ENCODE measurements around the gene TAS2R1.

TAS2R1 gene

DNA sequence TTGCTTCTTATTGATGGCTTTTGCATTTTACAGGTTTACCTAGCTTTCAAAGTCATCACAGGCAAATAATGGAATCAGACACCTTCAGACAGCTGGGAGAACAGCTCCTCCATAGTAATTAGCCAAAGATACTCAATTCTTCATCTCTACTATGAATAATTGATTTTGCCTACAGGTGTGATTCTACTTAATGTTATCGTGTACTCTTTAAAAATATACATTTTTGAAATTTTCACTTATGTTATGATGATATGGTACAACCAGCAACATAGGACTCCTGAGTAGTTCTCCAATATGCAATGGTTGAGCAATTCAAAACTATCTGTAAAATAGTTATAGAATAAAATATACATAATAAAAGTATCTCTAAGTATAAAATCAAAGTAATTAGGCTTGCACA is at the start of gene TAS2R1:
TAS2R1 (minus strand) TSS at position 101 of the 400 bp plus-strand sequence. CDS start 319 bp downstream, outside the sequence.
- no peaks in the 10 kb centered on the region for H3K4me1 ChIP-seq (ENCODE audit: control insufficient read depth, insufficient read depth, low read length)
- H3K4me3 ChIP-seq (ENCODE audit: low read length), result no peak within 1 kb of the TSS
- H3K9ac ChIP-seq (ENCODE audit: low read length), result no peak within 1 kb of the TSS
- H3K27ac ChIP-seq (ENCODE audit: low read depth, low read length), result no peak within 1 kb of the TSS
- H3K27me3 ChIP-seq (ENCODE audit: control insufficient read depth, insufficient read depth, low read length), result no peaks in the 10 kb centered on the region
- H3K36me3 ChIP-seq (ENCODE audit: control insufficient read depth, insufficient read depth, low read length), result no peaks in the 10 kb centered on the region

- H3K4me1 ChIP-seq (ENCODE audit: control insufficient read depth, insufficient read depth, low read length), result no peaks in the 10 kb centered on the region
- no peak overlapping the region for H3K4me3 ChIP-seq (ENCODE audit: low read length)
- no peaks in the 10 kb centered on the region for H3K27me3 ChIP-seq (ENCODE audit: control insufficient read depth, insufficient read depth, low read length)
- no peaks in the 10 kb centered on the region for H3K36me3 ChIP-seq (ENCODE audit: control insufficient read depth, insufficient read depth, low read length)
- H3K9ac ChIP-seq (ENCODE audit: low read length), result no peak overlapping the region
- H3K27ac ChIP-seq (ENCODE audit: low read depth, low read length), result no peak overlapping the region
Measured at GRCh38 chr5:9670371-9670770, 40.2 kb upstream of the TAS2R1 start.

DNA sequence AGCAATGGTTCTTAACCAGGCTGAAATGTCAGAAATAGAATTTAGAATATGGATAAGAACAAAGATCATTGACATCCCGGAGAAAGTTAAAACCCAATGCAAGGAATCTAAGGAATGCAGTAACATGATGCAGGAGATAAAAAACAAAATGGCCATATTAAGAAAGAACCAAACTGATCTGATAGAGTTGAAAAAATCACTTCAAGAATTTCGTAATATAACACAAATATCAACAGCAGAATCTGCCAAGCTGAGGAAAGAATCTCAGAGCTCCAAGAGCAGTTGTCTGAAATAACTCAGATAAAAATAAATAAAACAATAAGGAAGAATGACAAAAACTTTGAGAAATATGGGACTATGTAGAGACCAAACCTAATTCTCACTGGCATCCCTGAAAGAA is 37.8 kb upstream of the TAS2R1 start:
- no peaks in the 10 kb centered on the region for H3K27me3 ChIP-seq (ENCODE audit: control insufficient read depth, insufficient read depth, low read length)
- H3K4me1 ChIP-seq (ENCODE audit: control insufficient read depth, insufficient read depth, low read length), result no peaks in the 10 kb centered on the region
- H3K4me3 ChIP-seq (ENCODE audit: low read length), result no peak overlapping the region
- no peak overlapping the region for H3K9ac ChIP-seq (ENCODE audit: low read length)
- H3K36me3 ChIP-seq (ENCODE audit: control insufficient read depth, insufficient read depth, low read length), result no peaks in the 10 kb centered on the region
- no peak overlapping the region for H3K27ac ChIP-seq (ENCODE audit: low read depth, low read length)

DNA sequence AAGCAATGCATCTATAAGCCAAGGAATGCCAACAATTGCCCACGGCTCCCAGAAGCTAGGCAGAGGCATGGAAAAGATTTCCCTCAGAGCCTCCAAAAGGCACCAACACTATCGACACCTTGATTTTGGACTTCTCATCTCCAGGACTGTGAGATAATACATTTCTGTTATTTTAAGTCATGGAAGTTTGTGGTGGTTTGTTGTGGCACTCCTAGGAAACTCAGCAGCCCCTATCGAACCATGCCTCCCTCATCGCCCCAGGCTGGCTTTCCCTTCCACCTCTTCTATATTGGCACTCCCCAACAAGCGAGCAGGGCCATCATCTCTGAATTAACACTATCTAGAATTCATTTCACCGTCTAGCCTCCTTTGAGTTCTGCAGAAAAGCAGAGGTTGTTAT is 33.7 kb upstream of the TAS2R1 start:
- no peak overlapping the region for H3K4me3 ChIP-seq (ENCODE audit: low read length)
- no peak overlapping the region for H3K27ac ChIP-seq (ENCODE audit: low read depth, low read length)
- H3K4me1 ChIP-seq (ENCODE audit: control insufficient read depth, insufficient read depth, low read length), result no peaks in the 10 kb centered on the region
- H3K9ac ChIP-seq (ENCODE audit: low read length), result no peak overlapping the region
- H3K27me3 ChIP-seq (ENCODE audit: control insufficient read depth, insufficient read depth, low read length), result no peaks in the 10 kb centered on the region
- no peaks in the 10 kb centered on the region for H3K36me3 ChIP-seq (ENCODE audit: control insufficient read depth, insufficient read depth, low read length)

DNA sequence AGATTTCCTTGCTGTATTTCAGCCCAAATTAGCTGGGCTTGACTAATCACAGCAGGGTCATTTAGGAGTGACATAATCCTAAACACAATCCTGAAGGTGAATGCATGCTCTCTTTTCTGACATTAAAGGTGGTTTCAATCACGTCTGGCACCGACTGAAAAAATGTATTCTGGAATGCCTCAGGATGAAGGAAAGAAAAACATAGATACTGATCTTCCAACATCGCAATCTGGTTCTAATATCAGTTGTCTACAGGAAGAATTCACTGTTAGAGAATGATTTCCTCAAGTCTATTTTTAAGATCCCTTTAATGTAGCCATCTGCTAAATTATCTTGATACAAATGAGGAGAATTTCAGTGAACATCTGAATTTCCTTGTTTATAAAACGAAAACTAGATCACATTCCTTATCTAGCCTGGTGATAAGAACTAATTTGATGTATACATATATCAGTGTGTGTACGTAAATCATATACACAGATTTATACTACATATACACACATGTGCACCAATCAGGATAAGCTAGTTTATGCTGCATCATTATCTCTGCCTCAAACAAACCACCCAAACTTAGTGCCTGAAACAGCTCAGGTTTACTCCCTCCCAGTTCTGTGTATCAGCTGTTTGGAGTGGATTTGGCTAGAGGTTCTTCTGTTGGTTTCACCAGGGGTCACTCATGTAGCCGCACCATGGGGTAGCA is 31.3 kb upstream of the TAS2R1 start:
- Histone ChIP-seq H3K27me3 (ENCODE audit: control insufficient read depth, insufficient read depth, low read length) (no peaks in the 10 kb centered on the region), H3K4me3 (ENCODE audit: low read length) (no peak overlapping the region), H3K4me1 (ENCODE audit: control insufficient read depth, insufficient read depth, low read length) (no peaks in the 10 kb centered on the region), H3K27ac (ENCODE audit: low read depth, low read length) (no peak overlapping the region), H3K36me3 (ENCODE audit: control insufficient read depth, insufficient read depth, low read length) (no peaks in the 10 kb centered on the region), H3K9ac (ENCODE audit: low read length) (no peak overlapping the region)

DNA sequence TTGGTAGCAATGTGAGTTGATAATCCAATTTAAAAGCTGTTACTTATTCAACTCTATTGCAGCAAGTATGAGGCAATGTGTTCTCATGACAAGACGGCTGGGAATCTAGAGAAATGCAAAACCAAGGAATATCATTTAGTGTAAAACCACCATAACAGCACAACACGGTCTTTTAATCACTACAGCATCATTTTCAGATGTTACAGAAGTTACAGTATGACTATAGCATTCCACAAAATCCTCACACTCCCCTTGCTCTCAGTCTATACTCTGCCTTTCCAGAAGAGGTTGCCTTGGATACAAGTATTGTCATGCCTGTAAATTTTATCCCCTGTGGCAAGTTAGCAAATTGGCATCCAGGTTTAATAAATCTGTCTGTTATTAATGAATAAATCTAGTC is 28.6 kb upstream of the TAS2R1 start:
- no peak overlapping the region for H3K4me3 ChIP-seq (ENCODE audit: low read length)
- H3K4me1 ChIP-seq (ENCODE audit: control insufficient read depth, insufficient read depth, low read length), result peaks cover 2% of the 10 kb centered on the region
- no peak overlapping the region for H3K27ac ChIP-seq (ENCODE audit: low read depth, low read length)
- H3K9ac ChIP-seq (ENCODE audit: low read length), result no peak overlapping the region
- no peaks in the 10 kb centered on the region for H3K36me3 ChIP-seq (ENCODE audit: control insufficient read depth, insufficient read depth, low read length)
- H3K27me3 ChIP-seq (ENCODE audit: control insufficient read depth, insufficient read depth, low read length), result no peaks in the 10 kb centered on the region

DNA sequence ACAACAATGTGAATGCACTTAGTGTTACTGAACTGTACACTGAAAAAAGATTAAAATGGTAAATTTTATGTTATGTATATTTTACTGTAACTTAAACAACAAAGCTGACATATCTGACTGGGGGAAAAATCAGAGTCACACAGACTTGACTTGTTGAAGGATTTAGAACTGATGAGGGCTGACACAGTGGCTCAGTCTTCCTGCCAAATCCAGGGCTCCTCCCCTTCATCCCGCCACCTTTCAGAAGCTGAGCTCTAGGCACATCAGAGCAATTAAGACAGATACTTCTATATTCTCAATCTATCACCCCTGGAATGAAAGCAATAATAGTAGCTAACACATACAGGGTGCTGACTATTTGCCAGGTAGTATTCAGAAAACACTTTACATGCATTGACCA is 27.7 kb upstream of the TAS2R1 start:
- peaks cover 2% of the 10 kb centered on the region for H3K4me1 ChIP-seq (ENCODE audit: control insufficient read depth, insufficient read depth, low read length)
- H3K27me3 ChIP-seq (ENCODE audit: control insufficient read depth, insufficient read depth, low read length), result no peaks in the 10 kb centered on the region
- H3K36me3 ChIP-seq (ENCODE audit: control insufficient read depth, insufficient read depth, low read length), result no peaks in the 10 kb centered on the region
- H3K27ac ChIP-seq (ENCODE audit: low read depth, low read length), result no peak overlapping the region
- no peak overlapping the region for H3K4me3 ChIP-seq (ENCODE audit: low read length)
- H3K9ac ChIP-seq (ENCODE audit: low read length), result no peak overlapping the region

DNA sequence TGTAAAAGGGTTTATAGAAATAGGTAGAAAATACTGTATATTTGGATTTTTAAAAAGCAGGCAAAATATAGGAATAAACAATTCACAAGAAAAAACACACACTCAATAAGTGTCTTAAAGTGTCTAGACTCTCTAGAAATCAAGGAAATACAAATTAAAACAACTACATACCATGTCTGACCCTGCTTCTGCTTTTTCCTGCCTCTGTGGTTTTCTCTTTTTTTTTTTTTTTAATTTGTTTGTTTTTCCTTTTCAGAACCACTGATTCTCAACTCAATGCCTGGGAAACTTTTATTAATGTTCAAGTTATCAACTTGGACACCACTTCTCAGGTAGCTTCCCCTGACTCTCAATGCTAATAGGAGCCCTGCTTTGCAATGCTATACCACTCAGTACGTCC is 25.5 kb upstream of the TAS2R1 start:
- no peak overlapping the region for H3K4me3 ChIP-seq (ENCODE audit: low read length)
- peaks cover 2% of the 10 kb centered on the region for H3K4me1 ChIP-seq (ENCODE audit: control insufficient read depth, insufficient read depth, low read length)
- H3K27ac ChIP-seq (ENCODE audit: low read depth, low read length), result no peak overlapping the region
- H3K9ac ChIP-seq (ENCODE audit: low read length), result no peak overlapping the region
- H3K27me3 ChIP-seq (ENCODE audit: control insufficient read depth, insufficient read depth, low read length), result no peaks in the 10 kb centered on the region
- no peaks in the 10 kb centered on the region for H3K36me3 ChIP-seq (ENCODE audit: control insufficient read depth, insufficient read depth, low read length)

DNA sequence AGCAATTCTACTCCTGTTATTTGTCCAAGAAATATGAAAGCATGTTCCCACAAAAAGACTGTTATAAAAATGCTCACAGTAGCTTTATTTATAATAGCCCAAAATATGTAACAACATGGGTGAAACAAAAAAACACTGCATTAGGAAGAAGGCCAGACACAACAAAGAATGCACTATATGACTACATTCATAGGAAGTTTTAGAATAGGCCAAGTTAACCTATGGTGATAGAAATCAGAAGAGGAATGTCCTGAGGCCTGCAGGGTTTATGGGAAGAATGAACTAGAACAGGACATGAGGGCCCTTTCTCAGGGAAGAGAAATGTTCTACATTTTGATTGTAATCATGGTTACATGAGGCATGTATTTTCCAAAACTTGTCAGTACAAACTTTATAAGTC is 24.7 kb upstream of the TAS2R1 start:
- Histone ChIP-seq H3K27me3 (ENCODE audit: control insufficient read depth, insufficient read depth, low read length) (no peaks in the 10 kb centered on the region), H3K4me1 (ENCODE audit: control insufficient read depth, insufficient read depth, low read length) (peaks cover 2% of the 10 kb centered on the region), H3K4me3 (ENCODE audit: low read length) (no peak overlapping the region), H3K27ac (ENCODE audit: low read depth, low read length) (no peak overlapping the region), H3K9ac (ENCODE audit: low read length) (no peak overlapping the region), H3K36me3 (ENCODE audit: control insufficient read depth, insufficient read depth, low read length) (no peaks in the 10 kb centered on the region)

- Histone ChIP-seq H3K9ac (ENCODE audit: low read length) (no peak overlapping the region), H3K36me3 (ENCODE audit: control insufficient read depth, insufficient read depth, low read length) (no peaks in the 10 kb centered on the region), H3K27me3 (ENCODE audit: control insufficient read depth, insufficient read depth, low read length) (no peaks in the 10 kb centered on the region), H3K27ac (ENCODE audit: low read depth, low read length) (no peak overlapping the region), H3K4me3 (ENCODE audit: low read length) (no peak overlapping the region), H3K4me1 (ENCODE audit: control insufficient read depth, insufficient read depth, low read length) (peaks cover 2% of the 10 kb centered on the region)
Measured at GRCh38 chr5:9653811-9654210, 23.7 kb upstream of the TAS2R1 start.

DNA sequence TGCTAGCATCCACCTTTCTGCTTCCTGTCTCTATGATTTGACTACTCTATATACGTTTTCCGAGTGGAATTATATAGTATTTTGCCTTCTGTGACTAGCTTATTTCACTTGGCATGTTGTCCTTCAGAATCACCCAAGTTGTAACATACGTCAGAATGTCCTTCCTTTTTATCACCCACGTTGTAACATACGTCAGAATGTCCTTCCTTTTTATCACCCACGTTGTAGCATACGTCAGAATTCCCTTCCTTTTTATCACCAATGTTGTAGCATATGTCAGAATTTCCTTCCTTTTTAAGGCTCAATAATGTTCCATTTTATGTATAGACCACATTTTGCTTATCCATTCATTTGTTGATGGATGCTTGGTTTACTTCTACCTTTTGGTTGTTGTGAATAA is 22.9 kb upstream of the TAS2R1 start:
- Histone ChIP-seq H3K4me3 (ENCODE audit: low read length) (no peak overlapping the region), H3K27me3 (ENCODE audit: control insufficient read depth, insufficient read depth, low read length) (no peaks in the 10 kb centered on the region), H3K9ac (ENCODE audit: low read length) (no peak overlapping the region), H3K27ac (ENCODE audit: low read depth, low read length) (no peak overlapping the region), H3K4me1 (ENCODE audit: control insufficient read depth, insufficient read depth, low read length) (peaks cover 2% of the 10 kb centered on the region), H3K36me3 (ENCODE audit: control insufficient read depth, insufficient read depth, low read length) (no peaks in the 10 kb centered on the region)

GRCh38 chr5:9652295-9652694 is 22.1 kb upstream of the TAS2R1 start:
- no peak overlapping the region for H3K27ac ChIP-seq (ENCODE audit: low read depth, low read length)
- no peak overlapping the region for H3K9ac ChIP-seq (ENCODE audit: low read length)
- no peaks in the 10 kb centered on the region for H3K27me3 ChIP-seq (ENCODE audit: control insufficient read depth, insufficient read depth, low read length)
- H3K4me1 ChIP-seq (ENCODE audit: control insufficient read depth, insufficient read depth, low read length), result peaks cover 2% of the 10 kb centered on the region
- H3K36me3 ChIP-seq (ENCODE audit: control insufficient read depth, insufficient read depth, low read length), result no peaks in the 10 kb centered on the region
- no peak overlapping the region for H3K4me3 ChIP-seq (ENCODE audit: low read length)

- Histone ChIP-seq H3K27ac (ENCODE audit: low read depth, low read length) (no peak overlapping the region), H3K4me1 (ENCODE audit: control insufficient read depth, insufficient read depth, low read length) (no peaks in the 10 kb centered on the region), H3K36me3 (ENCODE audit: control insufficient read depth, insufficient read depth, low read length) (no peaks in the 10 kb centered on the region), H3K4me3 (ENCODE audit: low read length) (no peak overlapping the region), H3K27me3 (ENCODE audit: control insufficient read depth, insufficient read depth, low read length) (no peaks in the 10 kb centered on the region), H3K9ac (ENCODE audit: low read length) (no peak overlapping the region)
Measured at GRCh38 chr5:9646843-9647242, 16.7 kb upstream of the TAS2R1 start.

Measured in rectal smooth muscle tissue (tissue), 1 donor.